ENCODE results near the gene PRKCA.
"Not testable (repeated sequence)": the region's sequence is repeated elsewhere in the genome, so short reads cannot be mapped to it uniquely, and the experiment has no call there.

PRKCA gene

DNA sequence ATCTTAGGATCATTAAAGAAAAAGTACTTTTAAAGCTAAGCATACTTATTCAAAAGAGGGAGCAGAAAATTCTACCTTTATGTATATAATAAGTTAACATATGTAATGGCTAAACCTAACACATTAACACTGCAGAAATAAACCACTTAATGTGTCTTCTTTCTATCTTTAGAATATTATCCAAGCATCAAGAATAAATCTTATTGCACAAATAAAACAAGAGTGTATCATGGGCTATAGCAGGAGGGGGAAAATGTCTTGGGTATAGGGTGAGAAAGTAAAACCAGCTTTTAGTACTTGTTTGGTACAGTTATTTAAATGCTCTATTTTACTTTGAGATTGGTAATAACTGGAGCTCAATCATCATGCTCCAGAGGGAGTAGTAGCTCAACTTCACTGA, 10.9 kb downstream of the PRKCA start:
- no peak overlapping the region for H3K27ac ChIP-seq
- TF ChIP-seq ZFX (IDR thresholded peaks at IDR 0.05; ENCODE audit: borderline replicate concordance): no peak
- TF ChIP-seq, protein P1, sequence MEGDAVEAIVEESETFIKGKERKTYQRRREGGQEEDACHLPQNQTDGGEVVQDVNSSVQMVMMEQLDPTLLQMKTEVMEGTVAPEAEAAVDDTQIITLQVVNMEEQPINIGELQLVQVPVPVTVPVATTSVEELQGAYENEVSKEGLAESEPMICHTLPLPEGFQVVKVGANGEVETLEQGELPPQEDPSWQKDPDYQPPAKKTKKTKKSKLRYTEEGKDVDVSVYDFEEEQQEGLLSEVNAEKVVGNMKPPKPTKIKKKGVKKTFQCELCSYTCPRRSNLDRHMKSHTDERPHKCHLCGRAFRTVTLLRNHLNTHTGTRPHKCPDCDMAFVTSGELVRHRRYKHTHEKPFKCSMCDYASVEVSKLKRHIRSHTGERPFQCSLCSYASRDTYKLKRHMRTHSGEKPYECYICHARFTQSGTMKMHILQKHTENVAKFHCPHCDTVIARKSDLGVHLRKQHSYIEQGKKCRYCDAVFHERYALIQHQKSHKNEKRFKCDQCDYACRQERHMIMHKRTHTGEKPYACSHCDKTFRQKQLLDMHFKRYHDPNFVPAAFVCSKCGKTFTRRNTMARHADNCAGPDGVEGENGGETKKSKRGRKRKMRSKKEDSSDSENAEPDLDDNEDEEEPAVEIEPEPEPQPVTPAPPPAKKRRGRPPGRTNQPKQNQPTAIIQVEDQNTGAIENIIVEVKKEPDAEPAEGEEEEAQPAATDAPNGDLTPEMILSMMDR (IDR thresholded peaks at IDR 0.05): no peak

DNA sequence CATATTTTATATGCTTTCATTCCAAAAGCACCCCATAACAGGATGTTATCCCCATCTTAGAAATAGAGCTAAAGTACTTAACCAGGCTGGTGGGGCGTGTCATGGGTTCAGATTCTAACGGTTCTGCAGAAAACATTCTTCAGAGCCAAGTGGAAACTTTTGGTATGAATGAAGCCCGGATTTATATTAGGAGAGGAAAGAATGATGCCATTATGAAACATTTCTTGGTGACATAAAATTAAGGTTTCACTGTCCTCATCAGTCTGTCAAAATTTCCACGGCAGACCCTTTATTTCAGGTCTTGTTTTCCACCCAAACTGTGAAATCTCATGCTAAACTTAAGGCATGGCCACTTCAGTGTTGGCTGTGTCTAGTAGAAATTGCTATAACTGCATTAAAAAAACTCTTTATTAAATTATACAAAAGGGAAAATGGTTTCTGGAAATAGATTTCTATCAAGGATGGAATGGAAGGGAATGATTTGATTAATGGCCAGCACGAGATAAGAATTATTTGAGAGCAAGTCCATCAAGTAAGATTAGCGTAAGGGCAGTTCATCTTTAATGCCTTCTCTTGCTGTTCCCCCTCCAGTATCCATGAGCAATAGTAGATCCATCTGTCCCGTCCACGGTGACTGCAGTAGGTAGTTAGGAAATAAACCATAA, 11.7 kb downstream of the PRKCA start:
- TF ChIP-seq ZFX (IDR thresholded peaks at IDR 0.05; ENCODE audit: borderline replicate concordance): no peak
- TF ChIP-seq, protein P1 (IDR thresholded peaks at IDR 0.05): no peak
- H3K27ac ChIP-seq: no peak overlapping the region

DNA sequence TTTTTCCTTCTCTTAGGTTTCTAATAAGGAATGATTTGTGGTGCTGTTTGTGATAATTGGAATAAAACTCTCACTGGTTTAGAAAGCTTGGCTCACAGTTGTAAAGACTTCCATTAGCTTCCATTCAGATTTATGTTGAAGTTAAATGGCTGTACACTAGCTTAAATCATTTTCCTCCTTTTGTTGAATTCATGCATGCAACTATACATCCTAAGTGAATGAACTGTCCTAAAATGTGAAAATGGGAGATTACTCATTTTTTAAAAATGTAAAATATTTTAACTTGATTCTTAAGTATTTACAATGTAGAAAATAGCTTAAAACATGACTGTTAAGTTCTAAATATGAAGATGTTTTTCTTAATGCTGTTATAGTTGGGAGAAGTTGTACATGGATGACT, 15.2 kb downstream of the PRKCA start:
- H3K27ac ChIP-seq: no peak overlapping the region
- TF ChIP-seq ZFX (IDR thresholded peaks at IDR 0.05; ENCODE audit: borderline replicate concordance): no peak
- TF ChIP-seq, protein P1 (IDR thresholded peaks at IDR 0.05): no peak

DNA sequence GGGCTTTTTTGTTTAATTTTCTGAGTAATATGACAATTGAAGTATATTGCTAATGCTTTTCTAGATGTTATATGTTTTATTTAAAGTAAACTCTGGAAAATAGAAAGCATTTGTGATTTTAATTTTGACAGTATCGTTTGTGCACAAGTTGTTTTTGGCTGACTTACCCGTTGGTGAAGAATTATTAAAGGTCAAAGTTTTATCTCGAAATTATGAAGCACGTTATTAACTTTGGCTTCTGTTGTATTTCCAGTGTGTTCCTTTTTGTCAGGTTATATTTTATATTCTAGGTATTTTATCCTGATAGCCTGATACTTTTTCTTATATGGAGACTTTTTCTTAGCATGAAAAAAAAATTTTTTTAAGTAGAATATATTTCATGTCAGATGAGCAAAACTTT, 16.8 kb downstream of the PRKCA start:
- no peak for TF ChIP-seq ZFX (IDR thresholded peaks at IDR 0.05; ENCODE audit: borderline replicate concordance)
- TF ChIP-seq, protein P1 (IDR thresholded peaks at IDR 0.05): no peak
- no peak overlapping the region for H3K27ac ChIP-seq

DNA sequence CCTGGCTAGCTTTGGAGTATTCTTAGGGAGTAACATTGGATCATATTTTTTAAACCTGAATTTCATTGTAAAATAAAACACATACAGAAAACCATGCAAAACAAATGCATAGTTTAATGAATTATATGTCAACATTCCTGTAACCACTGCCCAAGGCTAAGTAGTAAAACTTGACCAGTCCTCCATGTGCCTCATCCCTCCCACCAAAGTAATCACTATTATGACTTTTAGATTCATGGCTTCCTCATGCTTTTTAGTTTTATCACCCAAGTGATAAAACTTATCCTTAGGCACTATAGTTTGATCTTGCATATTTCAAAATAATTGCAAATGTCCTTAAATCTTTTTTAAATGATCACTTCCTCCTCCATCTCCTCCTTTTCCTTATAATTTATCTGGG, 20.4 kb downstream of the PRKCA start:
- no peak overlapping the region for H3K27ac ChIP-seq
- no peak for TF ChIP-seq ZFX (IDR thresholded peaks at IDR 0.05; ENCODE audit: borderline replicate concordance)
- TF ChIP-seq, protein P1 (IDR thresholded peaks at IDR 0.05): no peak

DNA sequence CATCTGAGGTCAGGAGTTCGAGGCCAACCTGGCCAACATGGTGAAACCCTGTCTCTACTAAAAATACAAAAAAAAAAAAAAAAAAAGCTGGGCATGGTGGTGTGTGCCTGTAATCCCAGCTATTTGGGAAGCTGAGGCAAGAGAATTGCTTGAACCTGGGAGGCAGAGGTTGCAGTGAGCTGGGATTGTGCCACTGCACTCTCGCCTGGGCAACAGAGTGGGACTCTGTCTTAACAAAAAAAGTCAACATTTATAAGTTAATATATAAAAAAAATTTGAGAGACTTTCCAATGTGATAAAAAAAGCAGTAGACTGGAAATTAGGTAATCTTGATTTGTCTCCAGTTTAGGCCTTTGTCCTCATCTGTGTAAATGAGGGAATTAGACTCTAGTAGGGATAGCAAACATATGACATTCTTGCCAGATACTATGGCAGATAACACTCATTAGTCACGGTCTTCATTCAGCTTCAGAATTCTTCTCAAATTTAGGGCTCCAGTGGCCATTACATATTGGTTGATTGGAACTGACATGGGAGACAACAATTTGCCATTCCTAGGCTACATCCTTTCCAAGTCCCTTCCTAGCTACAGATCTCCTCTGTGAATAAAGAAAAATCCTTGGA, 22.1 kb downstream of the PRKCA start:
- H3K27ac ChIP-seq: not testable (repeated sequence)

DNA sequence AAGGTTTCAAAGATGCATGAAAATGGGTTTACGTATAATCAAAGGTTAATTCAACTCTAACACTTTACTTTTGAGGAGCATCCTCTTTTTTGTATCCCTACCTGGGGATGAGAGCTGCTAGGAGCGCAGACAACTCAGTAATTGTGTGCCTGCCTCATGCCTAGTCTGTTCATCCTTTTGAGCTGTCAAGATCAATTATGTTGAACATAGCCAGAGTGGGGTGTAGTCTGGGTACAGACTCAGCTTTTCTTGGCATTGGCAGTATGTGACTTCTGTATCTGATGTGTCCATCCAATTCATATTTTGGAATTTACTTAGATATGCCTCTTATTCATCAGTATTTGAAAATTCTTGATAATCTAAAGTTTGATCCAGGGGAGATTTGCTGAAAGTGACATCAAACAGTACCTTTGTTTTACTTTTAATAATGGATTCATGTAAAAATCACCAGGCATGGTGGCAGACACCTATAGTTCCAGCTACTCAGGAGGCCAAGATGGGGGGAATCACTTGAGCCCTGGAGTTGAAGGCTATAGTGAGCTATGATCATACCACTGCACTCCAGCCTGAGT, 24.1 kb downstream of the PRKCA start:
- no peak overlapping the region for H3K27ac ChIP-seq
- no peak for TF ChIP-seq ZFX (IDR thresholded peaks at IDR 0.05; ENCODE audit: borderline replicate concordance)
- TF ChIP-seq, protein P1 (IDR thresholded peaks at IDR 0.05): no peak
